ENCODE data around the gene GPBAR1.
A peak's percentile ranks its signal among the peaks of the same experiment; 100 is the strongest.

The GPBAR1 gene

GRCh38 chr2:218260742-218261422 lies at the start of gene GPBAR1:
Gene GPBAR1 (plus strand): TSS chr2:218261015. CDS start chr2:218262725, 1,710 bp downstream.
- peak; percentile 18 for DNase-seq

GRCh38 chr2:218214116-218214515 lies 46.7 kb upstream of the GPBAR1 start:
- no peak for DNase-seq

DNA sequence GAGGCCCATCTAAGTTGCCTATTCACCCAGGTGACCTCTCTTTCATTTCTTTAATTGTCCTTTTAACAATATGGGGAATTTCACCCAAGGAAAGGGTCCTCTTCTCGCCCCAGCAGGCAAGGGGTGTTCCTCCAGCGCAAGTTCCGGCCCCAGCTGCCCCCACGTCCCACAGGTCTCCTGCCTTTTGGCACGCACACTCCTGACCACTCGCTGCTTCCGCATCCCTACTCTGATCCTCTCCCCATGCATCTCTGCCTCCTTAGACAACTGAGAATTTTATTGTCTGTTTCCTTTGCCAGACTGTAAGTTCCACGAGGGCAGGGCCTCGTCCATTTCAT lies 44.5 kb upstream of the GPBAR1 start:
- no peak for DNase-seq

GRCh38 chr2:218216674-218217359 lies 44.0 kb upstream of the GPBAR1 start, which contains the start of gene ARPC2:
Gene ARPC2 (plus strand): TSS chr2:218217189. CDS start chr2:218217471, 282 bp downstream.
- peak; percentile 94 for DNase-seq

- DNase-seq, result peak; percentile 78
Observed at GRCh38 chr2:218217360-218218267, 43.2 kb upstream of the GPBAR1 start.

DNA sequence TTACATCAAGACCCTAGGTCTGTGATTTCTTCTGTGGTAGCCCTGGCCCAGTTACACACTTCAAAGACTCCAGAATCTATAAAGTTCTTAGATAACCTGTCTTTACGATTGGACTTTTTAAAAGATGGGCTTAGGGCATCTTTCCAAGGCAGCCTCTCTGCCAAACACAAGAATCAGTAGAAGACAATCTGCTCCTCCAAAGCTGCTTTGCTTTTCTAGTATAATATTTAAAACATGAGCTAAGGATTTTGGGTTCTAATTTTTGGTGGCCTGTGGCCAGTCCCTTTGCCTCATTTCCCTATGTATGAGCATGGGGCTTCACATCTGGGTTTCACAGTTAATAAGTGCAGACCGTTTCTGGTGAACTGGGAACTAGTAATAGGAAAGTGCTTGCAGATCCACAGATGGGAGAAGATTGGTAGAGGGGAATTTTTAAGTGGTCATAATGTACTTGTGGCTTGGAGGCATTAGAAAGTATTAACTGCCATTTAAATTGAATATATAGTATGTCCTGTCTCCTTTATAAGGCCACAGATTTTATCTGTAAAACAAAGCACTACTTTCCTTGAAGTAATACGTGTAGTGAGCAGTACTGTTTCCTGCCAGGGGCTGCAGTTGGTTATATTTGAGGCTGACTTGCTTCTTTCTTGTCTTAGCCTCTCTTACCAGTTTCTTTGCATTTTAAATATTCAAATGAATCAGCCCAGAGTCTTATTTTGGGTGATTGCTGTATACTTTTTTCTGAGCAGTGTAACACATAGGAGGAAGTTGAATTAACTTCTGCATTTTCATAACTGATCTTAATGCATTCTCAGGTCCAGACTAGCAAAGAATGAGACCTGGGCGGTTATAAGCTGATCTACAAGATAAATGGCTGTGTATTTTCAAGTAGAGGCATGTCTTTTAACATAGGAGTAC lies 42.3 kb upstream of the GPBAR1 start:
- peak; percentile 30 for DNase-seq

- DNase-seq, result no peak
Observed at GRCh38 chr2:218219934-218220333, 40.9 kb upstream of the GPBAR1 start.

DNA sequence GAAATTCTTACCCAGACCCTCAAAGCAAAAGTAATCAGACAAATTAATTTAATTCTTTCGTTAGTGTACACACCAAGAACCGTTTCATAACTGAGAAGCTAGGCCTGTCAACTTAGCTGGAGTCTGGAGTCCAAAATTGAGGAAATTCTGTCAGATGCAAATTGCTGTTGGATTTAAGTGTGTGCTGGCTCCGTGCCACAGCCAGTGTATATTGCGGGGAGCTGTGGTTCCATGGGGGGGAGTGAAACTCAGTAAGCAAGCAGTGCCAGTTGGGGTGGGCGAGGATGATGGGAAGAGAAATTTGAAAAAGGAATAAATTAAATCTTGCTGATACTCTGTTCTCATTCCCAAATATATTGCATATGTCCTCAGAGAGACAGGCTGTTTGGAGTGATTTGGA lies 39.8 kb upstream of the GPBAR1 start:
- DNase-seq, result no peak

GRCh38 chr2:218223046-218223445 lies 37.8 kb upstream of the GPBAR1 start:
- no peak for DNase-seq

DNA sequence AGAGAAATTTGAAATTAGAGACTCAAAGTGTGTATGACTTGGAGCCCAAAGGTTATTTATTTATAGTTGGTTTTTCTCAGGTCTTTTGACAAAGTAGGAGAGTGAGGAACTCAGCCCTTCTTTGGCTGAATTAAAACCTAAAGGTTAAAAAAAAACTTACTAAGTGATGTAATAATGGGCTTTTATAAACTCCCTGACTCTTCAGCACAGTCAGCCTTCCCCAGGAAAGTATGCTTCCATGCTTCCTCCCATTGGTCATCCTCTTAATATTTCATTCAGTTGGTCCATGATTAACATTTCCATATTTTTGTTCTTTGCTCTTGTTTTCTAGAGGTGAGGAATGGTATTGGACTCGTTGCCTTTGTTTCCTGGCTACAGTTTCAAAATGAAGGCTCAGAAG lies 36.6 kb upstream of the GPBAR1 start:
- no peak for DNase-seq

DNA sequence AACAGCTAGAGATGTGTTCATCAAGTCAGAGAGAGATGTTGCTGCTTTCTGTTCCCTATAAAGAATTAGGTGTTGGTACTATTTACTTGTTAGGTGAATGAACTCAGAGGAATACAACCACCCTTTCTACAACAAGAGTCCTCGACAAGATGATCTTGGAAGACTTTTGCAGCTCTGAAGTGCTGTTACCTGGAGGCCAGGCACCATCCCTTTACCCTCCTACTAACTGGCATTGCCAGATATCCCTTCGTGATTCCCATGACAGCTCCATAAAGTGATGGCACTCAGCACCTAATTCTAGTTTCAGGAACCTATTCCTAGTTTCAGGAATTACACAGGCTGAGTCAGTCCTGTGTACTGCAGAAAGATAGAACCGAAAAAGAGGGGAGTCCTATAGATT lies 33.9 kb upstream of the GPBAR1 start:
- DNase-seq, result no peak

GRCh38 chr2:218228366-218229090 lies 32.3 kb upstream of the GPBAR1 start:
- DNase-seq, result no peak

- peak; percentile 49 for DNase-seq
Observed at GRCh38 chr2:218229239-218229638, 31.6 kb upstream of the GPBAR1 start.

DNA sequence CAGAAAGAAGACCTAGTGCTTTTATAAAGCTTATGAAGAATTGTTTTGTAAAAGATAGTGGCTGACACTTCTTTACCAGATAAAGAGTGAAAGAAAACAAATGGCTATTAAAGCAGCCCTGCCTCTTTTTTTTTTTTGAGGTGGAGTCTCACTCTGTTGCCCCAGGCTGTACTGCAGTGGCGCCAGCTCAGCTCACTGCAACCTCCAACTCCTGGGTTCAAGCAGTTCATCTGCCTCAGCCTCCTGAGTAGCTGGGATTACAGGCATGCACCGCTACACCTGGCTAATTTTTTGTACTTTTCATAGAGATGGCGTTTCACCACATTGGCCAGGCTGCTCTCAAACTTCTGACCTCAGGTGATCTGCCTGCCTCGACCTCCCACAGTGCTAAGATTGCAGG lies 31.0 kb upstream of the GPBAR1 start:
- DNase-seq, result no peak

DNA sequence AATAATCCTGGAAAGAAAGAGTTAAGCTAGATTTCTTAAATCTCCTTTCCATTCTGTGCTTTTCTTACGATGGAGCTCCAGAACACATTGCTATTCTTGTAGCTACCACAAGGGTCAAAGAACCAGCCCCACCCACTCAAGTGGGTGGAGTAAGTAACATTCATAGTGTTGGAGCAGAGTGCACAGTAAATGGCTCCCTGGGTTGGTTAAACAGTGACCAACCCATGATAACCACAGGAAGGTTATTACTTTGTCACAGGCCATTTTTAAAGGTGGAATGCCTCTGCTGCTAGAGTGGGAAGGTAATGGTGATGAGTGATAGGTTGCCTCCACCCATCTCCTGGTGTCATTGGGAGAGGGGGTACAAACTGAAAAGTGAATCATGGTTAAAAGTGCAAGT lies 29.9 kb upstream of the GPBAR1 start:
- DNase-seq, result no peak

DNA sequence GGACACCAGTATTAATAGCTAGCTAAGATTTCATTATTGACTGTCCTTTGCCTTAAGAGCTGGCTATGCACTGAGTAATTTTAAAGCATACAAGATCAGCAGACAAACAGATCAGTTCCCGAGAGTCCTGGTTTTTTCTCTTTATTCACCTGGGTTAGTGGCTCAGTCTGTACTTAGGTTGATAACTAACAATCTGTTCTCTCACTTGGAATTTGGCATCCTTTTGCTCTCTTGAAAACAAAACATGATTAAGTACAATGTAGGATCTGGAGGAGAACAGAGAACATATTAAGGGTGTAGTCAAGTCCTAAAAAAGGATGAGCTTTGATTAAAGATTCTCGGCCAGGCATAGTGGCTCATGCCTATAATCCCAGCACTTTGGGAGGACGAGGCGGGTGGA lies 27.3 kb upstream of the GPBAR1 start:
- no peak for DNase-seq

DNA sequence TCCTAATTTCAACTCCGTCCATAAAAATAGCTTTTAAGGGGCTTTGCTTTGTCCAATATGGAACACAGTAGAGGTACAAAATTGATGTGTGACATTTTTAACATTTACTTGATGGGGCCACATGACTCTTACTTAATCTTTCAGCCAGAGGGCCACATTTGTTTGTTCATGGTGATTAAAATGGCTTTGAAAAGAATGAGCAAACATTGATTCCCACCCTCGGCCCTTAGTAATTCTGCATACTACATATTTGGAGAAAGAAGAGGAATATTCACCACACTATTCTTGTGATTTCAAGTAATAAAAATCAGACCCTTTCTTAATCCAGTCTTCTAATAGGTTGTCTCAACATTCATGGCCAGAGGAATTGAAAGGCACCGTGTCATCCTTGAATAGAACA lies 26.3 kb upstream of the GPBAR1 start:
- no peak for DNase-seq

GRCh38 chr2:218235017-218235416 lies 25.8 kb upstream of the GPBAR1 start:
- no peak for DNase-seq

- no peak for DNase-seq
Observed at GRCh38 chr2:218236829-218237228, 24.0 kb upstream of the GPBAR1 start.

DNA sequence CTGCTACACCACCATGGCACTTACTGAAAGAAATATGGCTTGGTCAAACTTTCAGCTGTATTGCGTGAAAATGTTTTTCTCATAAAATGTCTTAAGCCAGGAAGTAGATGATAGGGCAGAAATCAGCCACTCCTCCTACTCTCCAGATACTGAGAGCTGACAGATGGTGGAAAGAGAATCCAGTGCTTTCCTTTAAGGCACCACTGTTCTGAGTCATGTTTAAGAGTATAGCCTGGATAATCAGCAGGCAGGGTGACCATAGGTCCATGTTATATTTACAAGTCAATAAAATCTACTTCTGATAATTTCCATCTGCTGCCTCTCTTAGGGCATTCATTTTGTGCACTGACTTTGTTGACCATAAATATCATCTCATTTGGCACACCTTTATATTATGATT lies 21.9 kb upstream of the GPBAR1 start:
- no peak for DNase-seq

GRCh38 chr2:218244204-218244603 lies 16.6 kb upstream of the GPBAR1 start:
- no peak for DNase-seq

DNA sequence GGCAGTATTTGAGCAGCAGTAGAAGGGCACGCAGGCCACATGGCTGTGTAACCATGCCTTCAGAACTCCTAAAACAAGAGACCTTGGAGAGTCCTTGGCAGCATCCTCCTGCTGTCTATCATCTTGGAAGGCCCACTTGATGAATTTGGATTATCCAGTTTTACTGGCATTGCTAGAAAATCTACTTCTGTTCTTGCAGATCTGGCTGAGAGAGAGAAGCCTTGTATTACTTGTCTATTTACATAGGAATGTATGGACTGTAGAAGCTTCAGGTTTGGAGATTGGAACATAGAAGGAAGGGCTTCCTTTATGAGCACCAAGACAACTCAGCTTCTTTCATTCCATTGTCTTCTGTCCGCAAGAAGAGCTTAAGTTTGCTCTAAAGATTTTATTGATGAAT lies 16.1 kb upstream of the GPBAR1 start:
- no peak for DNase-seq
